Suprapubic skin (tissue), 4 donors: ENCODE data around the gene PARN. TPM values are rescaled to one million over a fixed set of nuclear protein-coding genes. Genes with fewer than 3 reads are reported as not detected.
A peak's percentile ranks its signal among the peaks of the same experiment; 100 is the strongest.
"Not testable (repeated sequence)": the region's sequence is repeated elsewhere in the genome, so short reads cannot be mapped to it uniquely, and the experiment has no call there.

Experiments
- DNase-seq, 2 donors: peaks; one replicate each; pipeline ENCODE4 v3.0.0-alpha.2; 2019; ENCODE audit warnings: low spot score in 2 of 2
- H3K27ac ChIP-seq: fragments of 200-600 bp; sonication (generic); one replicate; pipeline ENCODE4 v1.5.1; 2019
- H3K27me3 ChIP-seq: fragments of 200-600 bp; sonication (generic); one replicate; pipeline ENCODE4 v1.5.1; 2019
- H3K36me3 ChIP-seq: fragments of 200-600 bp; sonication (generic); one replicate; pipeline ENCODE4 v1.5.1; 2019
- H3K4me1 ChIP-seq: fragments of 200-600 bp; sonication (generic); one replicate; pipeline ENCODE4 v1.5.1; 2019
- H3K4me3 ChIP-seq: fragments of 200-600 bp; sonication (generic); one replicate; pipeline ENCODE4 v1.5.1; 2019; ENCODE audit warnings: mild to moderate bottlenecking
- H3K9me3 ChIP-seq: fragments of 200-600 bp; sonication (generic); one replicate; pipeline ENCODE4 v1.5.1; 2019
- CTCF ChIP-seq, 2 donors: fragments of 200-600 bp in 1 of 2; fragments of 450-650 bp in 1 of 2; sonication (generic) in 1 of 2; IDR thresholded peaks; one replicate each; pipeline ENCODE4 v1.5.1; 2016 to 2019; ENCODE audit warnings: antibody characterized with exemption in 2 of 2, mild to moderate bottlenecking in 1 of 2, moderate library complexity in 1 of 2
- EP300 ChIP-seq: sonication (generic); formaldehyde crosslinking; IDR thresholded peaks from one replicate; pipeline ENCODE4 v1.6.1; 2017; ENCODE audit warnings: antibody characterized with exemption
- POLR2A ChIP-seq, 2 donors: fragments of 450-650 bp; IDR thresholded peaks; one replicate each; pipeline ENCODE4 v1.6.1; 2017; ENCODE audit warnings: antibody characterized with exemption in 2 of 2, mild to moderate bottlenecking in 2 of 2, moderate library complexity in 2 of 2
- POLR2AphosphoS5 ChIP-seq, 3 donors: sonication (generic); formaldehyde crosslinking; IDR thresholded peaks; one replicate each; pipeline ENCODE4 v1.6.1; 2017; ENCODE audit warnings: antibody characterized with exemption in 3 of 3
- WGBS: methylation state at CpG from one replicate; pipeline ENCODE4 v1.1.5; 2018; 5-methylcytosine and 5-hydroxymethylcytosine counted together
- total RNA-seq, 4 donors: library from RNA; depleted of rRNA; stranded (reverse); fragments of >200 nt; gene quantifications; one replicate each; pipeline ENCODE4 v1.1.0, GENCODE V29; 2016

PARN gene
- total RNA-seq, 4 donors from 2014 or later = 33.7 to 44.6 (median 37.1) TPM

GRCh38 chr16:14606102-14606501 is 24.0 kb downstream of the PARN start:
- Histone ChIP-seq H3K27ac (no peak overlapping the region), H3K4me3 (no peak overlapping the region), H3K27me3 (no peaks in the 10 kb centered on the region), H3K36me3 (peaks cover 98% of the 10 kb centered on the region), H3K9me3 (no peaks in the 10 kb centered on the region), H3K4me1 (no peaks in the 10 kb centered on the region)
- DNase-seq = no peak
- 89% methylated on average over 6 of the region's 6 CpGs for WGBS
- no peak for TF ChIP-seq POLR2A (IDR thresholded peaks at IDR 0.05)
- no peak for TF ChIP-seq CTCF (IDR thresholded peaks at IDR 0.05)
- no peak for TF ChIP-seq POLR2AphosphoS5 (IDR thresholded peaks at IDR 0.05)

- Histone ChIP-seq H3K9me3 (no peaks in the 10 kb centered on the region), H3K4me1 (no peaks in the 10 kb centered on the region), H3K27ac (no peak overlapping the region), H3K36me3 (peaks cover 94% of the 10 kb centered on the region), H3K27me3 (no peaks in the 10 kb centered on the region), H3K4me3 (no peak overlapping the region)
- DNase-seq = no peak
- no peak for TF ChIP-seq EP300
- TF ChIP-seq POLR2A (IDR thresholded peaks at IDR 0.05) = no peak
- no peak for TF ChIP-seq POLR2AphosphoS5 (IDR thresholded peaks at IDR 0.05)
- TF ChIP-seq CTCF (IDR thresholded peaks at IDR 0.05) = no peak
- 92% methylated on average over 5 of the region's 6 CpGs for WGBS
These were observed 27.6 kb downstream of the PARN start for GRCh38 chr16:14602443-14602963.

- Histone ChIP-seq H3K27ac (no peak overlapping the region), H3K36me3 (peaks cover 86% of the 10 kb centered on the region), H3K27me3 (no peaks in the 10 kb centered on the region), H3K4me3 (no peak overlapping the region), H3K9me3 (no peaks in the 10 kb centered on the region), H3K4me1 (no peaks in the 10 kb centered on the region)
- 56% methylated on average over 2 of the region's 2 CpGs for WGBS
- DNase-seq = no peak
- TF ChIP-seq CTCF (IDR thresholded peaks at IDR 0.05) (peak; percentile 26 to 33), POLR2AphosphoS5 (IDR thresholded peaks at IDR 0.05) (no peak), POLR2A (IDR thresholded peaks at IDR 0.05) (no peak)
These were observed 29.9 kb downstream of the PARN start for GRCh38 chr16:14600164-14600563.

GRCh38 chr16:14586637-14587305 is 43.3 kb downstream of the PARN start:
- peaks cover 83% of the 10 kb centered on the region for H3K36me3 ChIP-seq
- DNase-seq = no peak
- H3K4me3 ChIP-seq = no peak overlapping the region
- H3K27ac ChIP-seq = no peak overlapping the region
- H3K4me1 ChIP-seq = no peaks in the 10 kb centered on the region
- TF ChIP-seq CTCF (IDR thresholded peaks at IDR 0.05) = no peak
- no peak for TF ChIP-seq POLR2AphosphoS5 (IDR thresholded peaks at IDR 0.05)
- no peak for TF ChIP-seq EP300
- no peak for TF ChIP-seq POLR2A (IDR thresholded peaks at IDR 0.05)
- 80% methylated on average over 3 of the region's 3 CpGs for WGBS
- H3K9me3 ChIP-seq = no peaks in the 10 kb centered on the region
- no peaks in the 10 kb centered on the region for H3K27me3 ChIP-seq

- Histone ChIP-seq H3K9me3 (no peaks in the 10 kb centered on the region), H3K4me1 (no peaks in the 10 kb centered on the region), H3K36me3 (peaks cover 83% of the 10 kb centered on the region), H3K27me3 (no peaks in the 10 kb centered on the region), H3K27ac (no peak overlapping the region), H3K4me3 (no peak overlapping the region)
- no peak for DNase-seq
- TF ChIP-seq POLR2A (IDR thresholded peaks at IDR 0.05) (no peak), CTCF (IDR thresholded peaks at IDR 0.05) (no peak), POLR2AphosphoS5 (IDR thresholded peaks at IDR 0.05) (no peak), EP300 (no peak)
- WGBS = 91% methylated on average over 3 of the region's 3 CpGs
These were observed 44.8 kb downstream of the PARN start for GRCh38 chr16:14585287-14585686.

- not testable (repeated sequence) for H3K27ac ChIP-seq, H3K4me1 ChIP-seq, DNase-seq, H3K27me3 ChIP-seq, H3K4me3 ChIP-seq, H3K9me3 ChIP-seq
- peaks cover 93% of the 10 kb centered on the region for H3K36me3 ChIP-seq
- WGBS = 100% methylated on average over 3 of the region's 3 CpGs
These were observed 49.1 kb downstream of the PARN start for GRCh38 chr16:14580926-14581325.
